ENCODE measurements around the gene ZNF133.

ZNF133 gene

GRCh38 chr20:18263723-18264122 is 24.6 kb upstream of the ZNF133 start:
- Histone ChIP-seq H3K36me3 (ENCODE audit: control insufficient read depth, insufficient read depth, low read length) (no peaks in the 10 kb centered on the region), H3K27me3 (replicated peaks; ENCODE audit: control insufficient read depth, insufficient read depth, low read length) (no peaks in the 10 kb centered on the region), H3K4me3 (replicated peaks; ENCODE audit: low read depth, low read length) (no peak overlapping the region)
- no peak for TF ChIP-seq CTCF (IDR thresholded peaks at IDR 0.05; ENCODE audit: insufficient read depth, low read length, poor library complexity, severe bottlenecking)
- DNase-seq (ENCODE audit: extremely low read depth, insufficient read length): no peak

GRCh38 chr20:18265441-18265840 is 22.9 kb upstream of the ZNF133 start:
- Histone ChIP-seq H3K36me3 (ENCODE audit: control insufficient read depth, insufficient read depth, low read length) (no peaks in the 10 kb centered on the region), H3K27me3 (replicated peaks; ENCODE audit: control insufficient read depth, insufficient read depth, low read length) (no peaks in the 10 kb centered on the region), H3K4me3 (replicated peaks; ENCODE audit: low read depth, low read length) (no peak overlapping the region)
- no peak for TF ChIP-seq CTCF (IDR thresholded peaks at IDR 0.05; ENCODE audit: insufficient read depth, low read length, poor library complexity, severe bottlenecking)
- no peak for DNase-seq (ENCODE audit: extremely low read depth, insufficient read length)

- Histone ChIP-seq H3K36me3 (ENCODE audit: control insufficient read depth, insufficient read depth, low read length) (no peaks in the 10 kb centered on the region), H3K27me3 (replicated peaks; ENCODE audit: control insufficient read depth, insufficient read depth, low read length) (no peaks in the 10 kb centered on the region), H3K4me3 (replicated peaks; ENCODE audit: low read depth, low read length) (no peak overlapping the region)
These were observed 22.0 kb upstream of the ZNF133 start for GRCh38 chr20:18266282-18266681.

GRCh38 chr20:18267815-18268214 is 20.5 kb upstream of the ZNF133 start:
- H3K36me3 ChIP-seq (ENCODE audit: control insufficient read depth, insufficient read depth, low read length): no peaks in the 10 kb centered on the region
- H3K27me3 ChIP-seq (replicated peaks; ENCODE audit: control insufficient read depth, insufficient read depth, low read length): no peaks in the 10 kb centered on the region
- H3K4me3 ChIP-seq (replicated peaks; ENCODE audit: low read depth, low read length): no peak overlapping the region
- no peak for TF ChIP-seq CTCF (IDR thresholded peaks at IDR 0.05; ENCODE audit: insufficient read depth, low read length, poor library complexity, severe bottlenecking)
- DNase-seq (ENCODE audit: extremely low read depth, insufficient read length): no peak

More at GRCh38 chr20:18266282-18266681, 22.0 kb upstream of the ZNF133 start:
- DNase-seq (ENCODE audit: extremely low read depth, insufficient read length): no peak
- TF ChIP-seq CTCF (IDR thresholded peaks at IDR 0.05; ENCODE audit: insufficient read depth, low read length, poor library complexity, severe bottlenecking): no peak

GRCh38 chr20:18271160-18271559 is 17.2 kb upstream of the ZNF133 start:
- Histone ChIP-seq H3K4me3 (replicated peaks; ENCODE audit: low read depth, low read length) (no peak overlapping the region), H3K27me3 (replicated peaks; ENCODE audit: control insufficient read depth, insufficient read depth, low read length) (no peaks in the 10 kb centered on the region), H3K36me3 (ENCODE audit: control insufficient read depth, insufficient read depth, low read length) (no peaks in the 10 kb centered on the region)
- DNase-seq (ENCODE audit: extremely low read depth, insufficient read length): no peak
- TF ChIP-seq CTCF (IDR thresholded peaks at IDR 0.05; ENCODE audit: insufficient read depth, low read length, poor library complexity, severe bottlenecking): no peak

GRCh38 chr20:18272451-18272850 is 15.9 kb upstream of the ZNF133 start:
- H3K27me3 ChIP-seq (replicated peaks; ENCODE audit: control insufficient read depth, insufficient read depth, low read length): no peaks in the 10 kb centered on the region
- H3K4me3 ChIP-seq (replicated peaks; ENCODE audit: low read depth, low read length): no peak overlapping the region
- DNase-seq (ENCODE audit: extremely low read depth, insufficient read length): no peak
- H3K36me3 ChIP-seq (ENCODE audit: control insufficient read depth, insufficient read depth, low read length): no peaks in the 10 kb centered on the region
- no peak for TF ChIP-seq CTCF (IDR thresholded peaks at IDR 0.05; ENCODE audit: insufficient read depth, low read length, poor library complexity, severe bottlenecking)
